GM18867 (cell line): ENCODE data around the gene RXRA.

Experiments
- ATAC-seq: cut with Tn5 transposase; IDR thresholded peaks from one replicate; pipeline ENCODE4 v1.9.1; 2021; ENCODE audit warnings: mild to moderate bottlenecking, moderate library complexity; ENCODE audit not compliant: unreplicated experiment

The RXRA gene

DNA sequence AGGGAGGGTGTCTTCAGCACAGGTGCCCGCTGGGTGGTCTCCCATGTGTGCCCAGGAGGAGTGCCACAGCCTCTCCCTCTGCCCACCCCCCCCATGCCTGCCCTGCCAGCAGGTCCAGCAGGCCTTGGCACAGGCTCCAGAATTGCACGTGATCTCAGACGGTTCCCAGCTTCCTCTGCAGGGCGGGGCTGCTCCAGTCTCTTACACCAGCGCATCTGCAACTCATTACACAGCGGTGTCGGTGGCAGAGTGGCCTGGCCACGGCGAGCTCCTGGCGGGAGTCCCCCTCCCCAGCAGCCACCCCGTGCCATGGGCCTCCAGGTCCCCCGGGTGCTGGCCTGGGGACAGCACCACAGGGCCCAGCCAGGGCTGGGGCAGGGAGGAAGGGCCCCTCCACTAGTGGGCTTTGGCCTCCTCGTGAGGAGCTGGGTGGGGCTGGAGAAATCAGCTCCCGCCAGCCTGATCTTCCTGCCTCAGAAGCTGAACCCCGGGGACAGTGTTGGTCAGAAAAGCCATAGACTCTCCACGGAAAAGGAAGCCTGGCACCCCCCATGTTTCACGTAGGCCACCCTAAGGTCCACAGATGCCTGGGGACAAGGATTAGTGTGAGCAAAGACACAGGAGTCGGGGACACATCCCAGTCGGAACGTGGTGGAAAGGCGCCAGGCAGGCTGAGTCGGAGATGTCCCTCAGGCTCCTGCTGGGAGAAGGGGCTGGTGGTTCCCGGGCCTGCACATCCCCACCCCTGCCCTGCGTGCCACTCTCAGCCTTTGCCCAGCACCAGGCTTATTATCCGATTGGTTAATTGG lies 40.2 kb downstream of the RXRA start:
- no peak for ATAC-seq

DNA sequence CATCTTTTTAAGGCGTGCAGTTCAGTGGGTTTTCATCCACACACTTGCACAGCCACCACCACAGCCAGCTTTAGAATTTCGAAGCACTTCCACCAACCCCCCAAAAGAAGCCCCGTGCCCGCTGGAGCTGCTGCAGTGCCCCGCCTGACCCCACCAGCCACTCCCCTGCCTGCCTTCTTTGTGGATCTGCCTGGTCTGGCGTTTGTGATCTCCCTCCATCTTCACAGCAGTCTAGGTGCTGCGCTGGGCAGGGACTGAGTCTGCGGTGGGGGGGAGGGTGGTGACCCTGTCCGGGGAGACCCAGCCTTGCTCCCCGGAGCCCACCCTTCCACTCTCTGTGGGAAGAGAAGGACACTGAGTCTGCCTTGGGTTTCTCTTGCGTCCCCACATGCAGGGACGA lies 40.8 kb downstream of the RXRA start:
- no peak for ATAC-seq

DNA sequence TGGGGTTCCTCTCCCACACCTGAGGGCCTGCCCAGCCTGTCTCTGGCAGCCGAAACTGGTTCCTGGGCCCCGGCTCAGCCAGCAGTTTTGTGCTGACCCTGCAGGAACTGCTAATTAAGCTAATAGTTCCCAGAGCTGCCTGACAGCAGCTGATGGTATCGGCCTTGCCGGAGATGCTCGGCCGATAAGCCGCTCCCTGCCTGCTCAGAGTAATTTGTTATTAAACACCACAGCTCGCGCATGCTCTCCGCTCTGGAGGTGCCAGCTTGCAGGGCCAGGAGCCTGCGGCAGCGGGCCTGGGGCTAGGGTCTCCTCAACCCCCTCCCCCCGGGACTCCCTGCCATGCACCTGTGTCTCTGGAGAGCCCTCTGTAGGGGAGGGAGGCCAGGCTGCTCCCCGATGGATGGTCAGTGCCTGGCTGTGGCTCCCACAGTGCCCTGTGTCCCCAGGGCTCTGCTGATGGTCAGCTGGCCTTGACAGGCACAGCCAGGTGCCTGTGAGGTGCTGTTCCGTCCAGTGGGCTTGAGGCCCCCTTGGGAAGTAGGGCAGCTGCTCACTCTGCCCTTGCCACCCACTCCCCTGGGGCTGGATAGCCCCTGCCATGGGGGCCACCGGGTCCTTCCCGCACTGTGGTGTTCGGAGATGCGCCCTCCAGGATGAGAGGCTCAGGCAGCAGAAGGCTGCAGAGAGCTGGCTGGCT lies 41.7 kb downstream of the RXRA start:
- ATAC-seq, result no peak

DNA sequence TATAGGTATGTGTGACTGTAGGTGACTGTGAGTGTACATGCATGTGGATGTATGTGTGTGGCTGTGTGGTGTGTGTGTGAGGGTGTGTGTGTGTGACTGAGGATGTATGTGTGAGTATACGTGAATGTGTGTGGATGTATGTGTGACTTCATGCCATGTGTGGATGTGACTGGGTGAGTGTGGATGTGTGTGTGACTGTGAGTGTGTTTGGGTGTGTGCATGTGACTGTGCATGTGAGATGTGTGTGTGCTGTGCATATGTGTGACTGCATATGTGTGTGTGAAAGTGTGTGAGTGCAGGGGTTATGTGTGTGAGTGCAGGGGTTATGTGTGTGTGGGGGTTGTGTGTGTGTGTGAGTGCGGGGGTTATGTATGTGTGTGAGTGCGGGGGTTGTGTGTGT lies 42.3 kb downstream of the RXRA start:
- ATAC-seq, result no peak

DNA sequence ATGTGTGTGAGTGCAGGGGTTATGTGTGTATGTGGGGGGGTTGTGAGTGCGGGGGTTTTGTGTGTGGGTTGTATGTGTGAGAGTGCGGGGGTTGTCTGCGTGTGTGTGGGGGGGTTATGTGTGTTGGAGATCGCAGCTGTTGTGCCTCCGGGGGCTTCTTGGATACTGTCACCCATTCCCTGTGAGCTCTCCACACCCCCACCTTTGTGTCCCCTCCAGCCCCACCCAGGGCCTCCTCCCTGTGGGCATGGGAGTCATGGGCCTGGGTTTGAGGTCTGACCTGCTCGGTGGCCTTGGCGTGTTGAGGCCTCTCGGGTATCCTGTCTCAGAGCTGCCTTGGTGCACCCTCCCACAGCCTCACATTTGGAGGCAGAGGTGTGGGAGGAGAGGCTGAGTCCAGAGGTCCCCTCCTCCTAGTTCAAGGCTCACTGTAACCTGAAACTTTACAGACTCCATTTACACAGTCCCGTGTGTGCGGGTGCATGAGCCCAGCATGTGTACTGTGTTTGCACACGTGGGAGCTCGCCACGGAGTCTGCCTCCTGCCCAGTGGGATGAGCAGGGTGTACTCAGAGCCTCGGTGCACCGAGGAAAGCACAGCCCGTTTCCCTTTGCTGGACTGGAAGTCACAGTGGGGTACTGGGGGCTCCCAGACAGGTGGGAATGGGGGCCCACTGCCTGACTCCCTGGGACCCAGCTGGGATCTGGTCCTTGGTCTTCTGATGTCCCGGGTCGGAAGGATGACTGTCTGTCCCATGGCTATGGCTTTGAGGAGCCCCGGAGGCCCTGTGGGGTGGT lies 43.4 kb downstream of the RXRA start:
- no peak for ATAC-seq

DNA sequence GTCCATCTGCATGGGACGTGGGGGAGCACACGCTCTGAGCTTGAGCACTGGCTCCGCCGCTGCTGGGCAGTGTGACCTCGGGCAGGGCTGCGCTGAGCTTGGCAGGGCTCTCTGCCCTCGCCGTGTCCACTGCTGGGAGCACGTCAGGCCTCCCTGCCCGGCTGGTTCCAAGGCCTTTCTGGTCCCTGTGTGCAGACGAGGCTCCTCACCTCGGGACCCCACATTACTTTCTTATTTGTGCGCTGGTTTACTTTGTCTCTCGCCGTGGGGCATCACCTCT lies 43.9 kb downstream of the RXRA start:
- no peak for ATAC-seq

DNA sequence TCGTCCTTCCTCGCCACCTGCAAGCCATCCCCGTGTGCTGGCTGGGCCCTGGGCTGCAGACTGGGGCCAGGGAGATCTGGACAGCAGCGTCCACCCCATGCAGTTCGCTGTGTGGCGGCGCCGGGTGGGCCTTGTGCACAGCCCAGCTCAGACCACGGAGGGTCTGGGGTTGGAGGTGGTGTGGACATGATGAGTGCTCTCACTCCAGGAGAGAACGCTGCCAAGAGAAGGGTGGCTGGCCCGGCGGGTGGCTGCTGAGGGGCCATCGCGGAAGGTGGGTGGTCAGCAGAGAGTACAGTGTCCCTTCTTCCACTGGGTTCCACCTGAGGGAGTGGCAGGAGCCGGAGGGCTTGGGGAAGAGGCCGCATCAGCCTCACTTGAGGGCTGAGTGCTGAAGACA lies 44.4 kb downstream of the RXRA start:
- no peak for ATAC-seq

DNA sequence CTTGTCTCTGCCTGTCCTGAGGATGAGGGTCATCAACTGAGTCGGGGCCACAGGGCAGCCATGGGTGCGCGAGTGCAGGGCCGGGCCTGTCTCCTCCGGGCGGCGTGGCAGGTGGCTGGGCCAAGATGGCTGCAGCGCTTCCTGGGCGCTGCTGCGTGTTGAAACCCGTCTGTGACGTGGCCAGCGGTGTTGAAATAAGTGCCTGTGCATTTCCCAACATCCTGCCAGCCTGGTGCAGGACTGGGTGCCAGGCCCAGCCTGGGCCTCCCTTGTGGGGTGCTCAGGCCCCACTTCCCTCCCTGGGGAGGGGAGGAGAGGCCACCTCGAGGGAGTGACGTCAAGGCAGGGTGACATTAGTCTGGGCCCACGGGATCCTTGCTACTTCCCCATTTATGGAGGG lies 45.5 kb downstream of the RXRA start:
- ATAC-seq, result no peak

DNA sequence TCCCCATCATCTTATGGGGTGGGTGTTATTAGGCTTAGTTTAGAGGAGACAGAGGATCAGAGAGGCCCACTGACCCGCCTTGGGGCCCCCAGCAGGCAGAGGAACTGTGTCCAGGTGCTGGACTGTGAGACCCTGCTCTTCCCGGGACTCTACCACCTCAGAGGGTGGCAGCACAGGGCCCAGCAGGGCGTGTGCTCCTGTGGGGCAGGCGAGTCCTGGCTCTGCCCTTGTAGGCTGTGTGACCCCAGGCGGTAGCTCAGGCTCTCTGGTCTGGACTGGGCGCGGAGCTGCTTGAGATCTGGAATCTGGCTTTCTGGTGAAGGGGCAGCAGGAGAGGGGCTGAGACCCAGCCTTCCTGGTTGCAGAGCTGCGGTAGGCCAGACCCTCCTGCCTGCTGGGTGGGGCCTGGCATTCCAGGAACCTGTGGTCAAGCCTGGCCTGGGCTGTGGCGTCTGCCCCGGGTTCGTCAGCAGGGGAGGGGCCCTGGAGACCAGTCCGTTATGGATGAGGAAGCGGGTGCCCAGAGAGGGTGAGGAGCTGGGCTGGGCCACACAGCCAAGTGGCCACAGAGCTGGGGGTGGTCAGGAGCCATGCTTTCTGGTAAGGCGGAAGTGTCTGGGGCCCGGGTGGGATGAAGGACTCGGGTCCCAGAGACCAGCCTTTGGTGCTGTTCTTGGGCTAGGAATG lies 46.5 kb downstream of the RXRA start:
- no peak for ATAC-seq

DNA sequence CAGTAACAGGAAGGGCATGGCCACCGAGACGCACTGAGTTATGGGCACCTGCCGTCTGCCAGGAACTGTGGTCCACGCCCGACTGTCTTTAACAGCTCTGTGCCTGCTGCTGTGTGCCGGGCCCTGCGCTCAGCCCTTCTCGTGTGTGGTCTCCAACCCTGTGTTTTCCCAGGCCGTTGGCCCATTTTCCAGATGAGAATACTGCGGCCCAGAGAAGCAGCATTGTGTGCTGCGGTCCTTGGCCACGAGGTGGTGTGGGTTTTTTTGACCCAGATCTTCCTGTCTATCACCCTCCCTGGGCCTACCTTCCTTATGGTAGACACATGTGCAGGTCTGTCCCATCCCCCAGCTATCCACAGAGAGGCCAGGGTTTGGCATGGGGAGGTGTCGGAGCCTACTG lies 47.0 kb downstream of the RXRA start:
- ATAC-seq, result no peak

DNA sequence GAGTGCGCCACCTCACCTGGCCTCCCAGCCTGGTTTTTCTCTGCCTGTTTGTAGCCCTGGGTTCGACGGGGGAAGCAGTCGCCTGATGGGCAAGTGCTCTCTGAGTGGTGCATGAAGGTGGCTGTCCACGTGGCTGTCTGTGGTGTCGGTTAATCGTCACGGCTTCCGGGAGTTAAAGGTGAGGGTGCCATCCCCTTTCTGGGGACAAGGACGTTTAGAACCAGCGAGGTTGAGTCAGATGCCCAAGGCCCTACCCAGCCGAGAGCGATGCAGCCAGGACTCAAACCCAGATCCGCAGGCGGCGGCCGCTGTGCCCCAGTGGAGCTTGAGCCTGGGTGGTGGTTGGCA lies 47.7 kb downstream of the RXRA start:
- ATAC-seq, result no peak

DNA sequence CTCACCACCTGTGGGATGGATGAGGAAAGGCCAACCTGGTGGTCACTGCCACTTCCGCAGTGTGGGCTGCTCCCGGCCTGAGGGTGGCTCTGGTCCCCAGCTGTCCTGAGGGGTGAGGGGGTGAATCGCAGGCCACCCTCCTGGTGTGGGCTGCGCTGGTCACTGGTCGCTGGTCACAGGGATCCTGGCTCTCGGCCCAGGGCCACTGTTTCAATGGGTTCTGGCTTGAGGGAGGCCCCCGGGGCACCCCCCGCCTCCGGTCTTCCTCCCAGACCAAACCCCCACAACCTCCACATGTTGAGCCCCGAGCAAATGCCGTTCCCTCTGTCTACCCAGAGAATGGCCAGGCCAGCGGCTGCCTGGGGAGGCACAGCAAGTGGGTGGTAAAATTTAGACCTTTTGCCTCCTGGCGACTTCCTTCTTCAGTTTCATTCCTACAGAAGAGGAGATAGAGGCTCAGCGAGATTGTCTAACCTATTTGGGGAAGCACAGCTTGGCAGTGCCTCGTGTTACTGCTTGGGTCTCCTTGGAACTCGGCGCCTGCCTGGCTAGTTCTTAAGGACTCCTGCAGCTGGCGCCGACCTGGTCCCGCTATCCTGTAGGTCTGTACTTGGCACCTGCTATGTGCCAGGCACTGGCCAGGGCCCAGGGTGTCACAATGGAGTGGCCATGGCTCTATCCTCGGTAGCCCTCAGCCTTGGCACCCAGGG lies 48.2 kb downstream of the RXRA start:
- no peak for ATAC-seq

DNA sequence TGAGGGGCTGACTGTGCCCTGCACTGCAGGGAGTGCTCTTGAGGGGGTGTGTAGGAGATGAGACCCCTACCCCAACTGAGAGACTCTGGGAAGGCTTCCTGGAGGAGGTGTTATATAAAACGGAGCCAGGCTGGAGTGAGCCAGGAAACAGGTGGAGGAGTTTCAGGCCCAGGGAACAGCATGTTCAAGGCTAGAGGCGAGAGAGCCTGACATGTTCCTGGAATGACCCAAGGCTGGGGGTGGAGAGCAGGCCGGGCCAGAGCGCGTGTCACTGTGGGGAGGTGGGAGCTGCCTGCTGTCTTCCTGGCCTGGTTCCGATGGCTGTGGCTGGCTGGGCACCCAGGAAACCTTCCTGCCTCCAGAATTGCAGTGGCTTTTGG lies 48.7 kb downstream of the RXRA start:
- no peak for ATAC-seq

DNA sequence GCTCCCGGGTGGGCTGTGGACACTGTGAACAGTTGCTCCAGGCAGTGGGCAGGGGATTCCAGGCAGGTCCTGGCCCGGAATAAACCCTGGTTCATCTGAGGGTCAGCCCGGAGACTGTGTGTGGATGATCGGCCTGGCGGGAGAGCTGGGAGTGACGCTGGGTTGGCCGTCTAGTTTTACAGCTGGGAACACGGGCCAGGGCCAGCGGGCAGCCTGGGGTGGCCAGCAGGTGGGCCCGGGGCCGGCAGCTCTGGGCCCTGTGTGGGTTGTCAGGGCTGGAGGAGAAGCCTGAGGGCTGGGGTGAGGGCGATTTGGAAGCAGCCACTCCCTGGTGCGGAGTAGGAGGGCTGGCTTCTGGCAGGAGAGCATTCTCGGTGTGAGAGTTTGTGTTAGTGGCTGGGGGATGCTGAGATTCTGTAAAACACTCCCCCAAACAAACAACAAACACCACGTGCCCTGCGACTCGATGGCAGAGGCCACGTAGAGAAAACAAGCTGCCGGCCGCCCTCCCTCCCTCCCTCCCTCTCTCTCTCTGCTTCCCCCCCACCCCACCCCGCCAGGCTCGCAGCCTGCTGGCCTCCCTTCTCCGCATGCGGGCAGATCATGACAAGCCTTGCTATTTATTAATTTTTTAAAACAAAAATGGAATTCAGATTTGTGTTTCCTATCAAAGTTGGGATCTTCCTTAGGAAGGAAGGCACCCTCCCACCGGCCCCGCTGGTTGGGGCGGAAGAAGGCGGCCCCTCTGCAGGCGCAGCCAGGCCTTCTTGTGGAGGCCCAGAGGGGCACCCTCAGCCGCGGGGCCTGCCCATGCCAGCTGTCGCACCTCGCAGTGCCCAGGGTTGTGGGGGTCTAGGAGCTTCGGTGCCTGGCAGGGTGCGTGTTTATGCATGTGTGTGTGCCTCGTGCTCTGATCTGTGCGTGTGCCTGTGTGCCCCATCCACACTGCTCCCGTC lies 49.5 kb downstream of the RXRA start:
- ATAC-seq, result no peak

DNA sequence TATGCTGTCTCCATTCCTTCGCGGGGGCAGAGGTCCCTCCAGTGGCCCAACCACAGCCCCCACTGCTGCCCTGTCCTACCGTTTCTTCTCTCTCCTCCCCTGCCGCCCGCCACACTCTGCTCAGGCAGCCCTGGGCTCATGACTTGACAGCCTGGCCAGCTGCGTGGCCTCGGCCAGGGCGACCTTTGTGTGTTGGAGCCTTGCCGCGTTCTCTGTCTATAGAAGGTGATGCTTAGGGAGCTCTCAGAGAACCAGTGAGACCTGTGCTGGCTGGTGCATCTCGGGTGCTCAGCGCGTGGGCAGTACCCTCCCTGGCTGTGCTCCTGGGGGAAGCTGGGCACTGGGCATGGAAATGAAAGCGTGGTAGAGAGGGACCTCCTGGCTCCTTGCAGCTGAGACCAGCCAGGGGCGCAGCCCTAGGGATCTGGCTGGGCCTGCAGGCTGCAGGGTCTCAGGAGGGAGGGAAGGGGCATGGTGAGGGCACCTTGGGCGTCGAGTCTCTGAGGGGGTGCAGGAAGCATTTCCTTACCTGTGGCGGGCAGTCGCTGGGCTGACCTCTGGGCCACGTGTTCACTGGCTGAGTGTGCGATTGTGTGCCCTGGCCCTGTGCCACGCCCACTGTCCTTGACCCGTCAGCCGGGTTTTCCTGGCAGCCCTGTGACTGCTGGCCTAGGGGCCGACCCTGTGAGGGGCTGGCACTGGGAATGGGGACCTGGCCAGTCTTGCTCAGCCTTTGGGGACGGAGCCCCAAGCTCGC lies 50.3 kb downstream of the RXRA start:
- no peak for ATAC-seq

DNA sequence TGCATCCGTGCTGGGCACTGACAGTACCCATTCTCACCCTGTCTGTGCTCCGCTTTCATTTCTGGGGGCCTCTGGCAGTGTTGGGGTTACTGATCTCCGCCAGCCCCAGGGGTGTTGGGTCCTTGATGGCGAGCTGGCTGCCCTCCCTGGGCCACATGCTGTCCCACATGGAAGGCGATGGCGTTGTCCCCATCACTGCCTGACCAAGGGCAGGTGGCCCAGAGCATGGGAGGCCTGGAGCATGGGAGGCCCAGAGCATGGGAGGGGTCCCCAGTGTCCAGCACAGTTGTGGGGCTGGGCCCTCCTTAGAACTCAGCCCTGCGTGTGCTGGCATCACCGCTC lies 50.9 kb downstream of the RXRA start:
- ATAC-seq, result no peak

DNA sequence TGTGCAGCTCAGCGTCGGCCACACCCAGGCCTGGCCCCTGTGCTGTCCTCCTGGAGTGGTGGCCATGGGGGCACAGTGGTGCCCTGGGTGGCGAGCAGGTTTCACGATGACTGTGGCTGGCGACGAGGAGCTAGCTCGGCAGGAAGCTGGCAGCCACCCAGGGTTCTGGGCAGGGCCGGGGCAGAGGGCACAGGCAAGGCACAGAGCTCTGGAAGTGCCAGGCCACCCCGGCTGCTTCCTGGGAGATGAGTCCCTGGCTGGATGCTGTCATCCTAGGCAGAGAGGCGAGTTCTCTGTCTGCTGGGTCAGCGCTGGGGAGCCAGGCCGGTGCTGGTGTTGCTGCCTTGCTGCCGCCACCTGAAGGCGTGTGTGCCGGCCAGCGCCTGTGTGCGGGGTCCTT lies 51.7 kb downstream of the RXRA start:
- no peak for ATAC-seq

DNA sequence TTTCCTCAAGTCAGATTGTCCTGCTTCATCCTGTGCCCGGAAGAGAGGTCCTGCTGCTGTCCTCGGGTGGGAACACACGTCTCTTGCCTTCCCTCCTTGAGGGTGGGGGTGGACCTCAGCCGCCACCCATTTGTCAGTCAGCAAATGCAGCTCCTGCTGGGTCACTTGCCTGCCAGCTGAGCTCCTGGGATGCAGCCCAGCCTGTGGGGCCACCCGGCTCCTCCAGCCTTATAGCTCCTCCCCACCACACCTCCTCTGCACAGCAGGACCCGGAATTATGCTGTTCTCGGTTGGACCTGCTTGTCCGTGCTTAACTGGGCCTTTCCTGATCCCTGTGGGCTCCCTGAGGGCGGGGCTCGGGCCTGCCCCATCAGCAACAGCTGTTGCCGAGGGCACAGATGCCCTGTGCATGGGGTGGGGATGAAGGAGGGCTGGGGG lies 52.7 kb downstream of the RXRA start:
- ATAC-seq, result no peak

DNA sequence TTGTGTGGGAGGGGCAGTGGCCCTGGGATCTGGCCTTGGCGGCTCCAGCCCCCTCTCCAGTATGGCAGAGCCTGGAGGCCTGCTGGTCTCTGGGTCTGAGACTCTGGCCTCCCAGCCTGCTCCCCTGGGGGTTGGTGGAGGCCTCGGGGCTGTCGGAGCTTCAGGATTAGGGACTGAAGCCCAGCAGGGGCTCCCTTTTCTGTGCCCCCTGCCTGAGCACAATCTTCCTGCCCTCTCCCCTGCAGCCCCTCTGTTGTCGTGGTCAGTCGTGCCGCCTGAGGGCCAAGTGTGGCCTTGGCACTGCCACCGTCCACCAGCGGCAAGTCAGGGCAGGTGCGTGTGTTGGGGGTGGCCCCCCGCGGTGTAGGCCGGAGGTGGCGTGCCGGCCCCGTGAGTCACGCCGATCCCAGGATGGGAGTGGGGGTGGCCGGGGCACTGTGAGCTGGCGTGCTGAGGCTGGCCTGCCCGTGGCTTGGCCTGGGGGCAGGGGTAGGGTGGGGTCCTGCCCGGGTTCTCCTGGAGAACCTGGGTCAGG lies 53.6 kb downstream of the RXRA start:
- no peak for ATAC-seq
